NCI-H146 treated with DMSO at 0.1 percent for 48 hours (cell line): ENCODE measurements around the gene HELZ2.
"Not testable (repeated sequence)": the region's sequence is repeated elsewhere in the genome, so short reads cannot be mapped to it uniquely, and the experiment has no call there.

Experiments
- DNase-seq: peaks from one replicate; lab custom pipeline; 2025; ENCODE audit not compliant: unreplicated experiment; lab: John Stamatoyannopoulos, UW

HELZ2 gene, protein sequence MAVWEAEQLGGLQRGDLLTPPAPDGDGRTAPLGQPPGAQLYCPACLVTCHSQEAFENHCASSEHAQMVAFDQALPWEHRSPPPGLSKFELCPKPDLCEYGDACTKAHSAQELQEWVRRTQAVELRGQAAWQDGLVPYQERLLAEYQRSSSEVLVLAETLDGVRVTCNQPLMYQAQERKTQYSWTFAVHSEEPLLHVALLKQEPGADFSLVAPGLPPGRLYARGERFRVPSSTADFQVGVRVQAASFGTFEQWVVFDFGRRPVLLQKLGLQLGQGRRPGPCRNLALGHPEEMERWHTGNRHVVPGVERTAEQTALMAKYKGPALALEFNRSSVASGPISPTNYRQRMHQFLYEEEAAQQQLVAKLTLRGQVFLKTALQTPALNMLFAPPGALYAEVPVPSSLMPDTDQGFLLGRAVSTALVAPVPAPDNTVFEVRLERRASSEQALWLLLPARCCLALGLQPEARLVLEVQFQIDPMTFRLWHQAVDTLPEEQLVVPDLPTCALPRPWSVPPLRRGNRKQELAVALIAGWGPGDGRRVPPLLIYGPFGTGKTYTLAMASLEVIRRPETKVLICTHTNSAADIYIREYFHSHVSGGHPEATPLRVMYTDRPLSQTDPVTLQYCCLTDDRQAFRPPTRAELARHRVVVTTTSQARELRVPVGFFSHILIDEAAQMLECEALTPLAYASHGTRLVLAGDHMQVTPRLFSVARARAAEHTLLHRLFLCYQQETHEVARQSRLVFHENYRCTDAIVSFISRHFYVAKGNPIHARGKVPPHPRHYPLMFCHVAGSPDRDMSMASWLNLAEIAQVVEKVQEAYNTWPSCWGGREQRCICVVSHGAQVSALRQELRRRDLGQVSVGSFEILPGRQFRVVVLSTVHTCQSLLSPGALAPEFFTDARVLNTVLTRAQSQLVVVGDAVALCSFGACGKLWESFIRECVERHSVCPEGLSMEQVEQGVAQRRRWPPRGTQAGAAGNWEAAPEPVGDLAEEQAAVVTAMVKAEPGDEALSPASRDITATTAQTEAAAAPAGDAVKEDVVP (N-terminal part only)

DNA sequence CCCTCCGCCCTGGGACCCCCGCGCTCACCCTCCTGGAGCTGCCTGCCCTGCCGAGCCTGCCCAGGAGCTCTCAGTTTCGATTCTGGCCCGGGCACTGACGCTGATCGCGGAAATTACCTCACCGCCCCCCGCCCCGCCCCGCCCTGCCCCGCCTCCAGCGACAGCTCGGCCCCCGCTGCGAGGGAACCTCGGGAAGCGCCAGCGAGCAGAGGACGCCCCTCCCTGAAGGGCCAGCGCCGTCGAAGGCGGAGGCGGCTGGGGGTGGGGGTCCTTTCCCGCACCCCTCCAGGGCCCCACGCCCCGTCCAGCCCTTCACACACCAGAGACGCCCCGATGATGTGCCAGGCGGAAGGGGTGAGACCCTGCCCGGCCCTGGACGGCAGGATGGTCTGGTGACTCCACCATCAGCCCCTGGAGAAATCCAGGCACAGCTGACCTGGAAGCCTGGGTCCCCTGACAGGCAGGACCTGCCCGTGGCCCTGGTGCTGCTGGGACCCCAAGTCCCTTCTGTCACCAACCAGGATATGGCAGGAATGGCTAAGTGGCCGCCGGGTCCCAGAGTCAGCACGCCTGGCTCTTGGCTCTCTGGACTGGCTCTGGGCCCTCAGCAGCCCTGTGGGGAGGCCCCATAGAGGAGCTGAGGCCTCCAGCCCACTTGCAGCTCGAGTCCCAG is at the start of gene HELZ2:
HELZ2 (minus strand) TSS at position 84 of the 673 bp plus-strand sequence. CDS start 1,854 bp downstream, outside the sequence.
- DNase-seq = peak; percentile 49

DNA sequence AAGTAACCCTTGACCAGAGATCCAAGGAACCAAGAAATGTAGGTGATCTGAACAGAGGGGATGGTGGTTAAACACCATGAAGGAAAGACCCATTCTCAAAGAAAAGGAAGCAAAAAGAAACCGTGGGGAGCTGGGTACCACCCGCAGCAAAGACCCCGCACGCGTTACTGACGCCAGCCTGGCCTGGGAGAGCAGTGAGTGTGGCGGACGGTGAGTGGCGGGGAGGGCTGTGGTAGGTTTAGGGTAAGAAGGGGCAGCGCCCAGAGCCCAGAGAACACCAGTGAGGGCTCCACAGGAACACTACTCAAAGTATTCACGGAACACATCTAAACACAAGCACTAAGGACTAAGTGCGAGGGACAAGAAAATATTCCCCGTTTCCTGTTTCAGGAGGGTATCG is 48.7 kb upstream of the HELZ2 start:
- no peak for DNase-seq

DNA sequence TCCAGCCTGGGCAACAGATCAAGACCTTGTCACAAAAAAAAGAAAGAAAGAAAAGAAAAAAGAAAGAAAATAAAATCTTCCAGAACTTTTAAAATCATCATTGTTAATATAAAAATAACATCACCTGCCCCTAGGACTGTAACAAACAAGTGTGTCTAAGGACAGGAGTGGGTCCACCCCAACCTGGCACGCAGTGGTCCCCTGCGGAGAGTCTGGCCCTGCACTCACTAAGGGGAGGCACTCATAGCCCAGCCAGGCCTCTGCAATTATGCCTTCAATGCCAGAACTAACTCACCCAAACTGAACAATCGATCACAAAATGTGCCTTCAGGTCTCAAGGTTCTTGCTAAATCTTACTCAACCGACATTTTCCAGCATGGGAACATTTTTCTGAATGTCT is 48.1 kb upstream of the HELZ2 start:
- DNase-seq = no peak

DNA sequence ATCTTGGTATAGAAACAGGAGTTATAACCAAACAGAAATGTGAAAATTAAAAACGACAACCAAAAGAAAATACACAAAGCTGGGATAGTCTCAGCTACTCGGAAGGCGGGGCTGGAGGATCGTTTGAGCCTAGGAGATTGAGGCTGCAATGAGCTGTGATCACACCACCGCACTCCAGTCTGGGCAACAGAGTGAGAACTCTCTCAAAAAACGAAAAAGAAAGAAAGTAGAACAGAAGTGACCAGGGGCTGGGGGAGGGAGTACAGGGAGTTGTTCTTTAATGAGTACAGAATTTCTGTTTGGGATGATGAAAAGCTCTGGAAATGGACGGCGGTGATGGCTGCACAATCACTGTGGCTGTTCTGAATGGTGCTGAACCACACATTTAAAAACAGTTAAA is 47.0 kb upstream of the HELZ2 start:
- DNase-seq = no peak

DNA sequence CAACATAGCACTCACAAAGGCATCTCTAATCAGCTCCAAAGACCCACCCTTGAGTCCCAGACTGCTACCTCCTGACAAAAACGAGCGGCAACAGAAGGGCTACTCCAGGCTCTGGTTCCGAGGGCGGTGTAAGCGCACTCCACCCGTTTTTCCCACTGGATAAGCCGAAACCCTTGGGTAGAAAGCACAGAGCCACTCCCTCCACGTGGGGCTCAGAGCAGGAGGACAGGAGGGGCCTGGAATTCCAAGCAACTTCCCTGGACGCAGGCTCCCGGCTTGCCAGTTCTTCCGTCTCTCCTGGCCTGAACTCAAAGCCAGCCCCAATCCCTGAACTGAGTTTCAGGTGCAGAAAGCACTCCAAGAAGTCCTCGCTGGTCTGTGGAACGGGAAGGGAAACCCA is 45.5 kb upstream of the HELZ2 start:
- DNase-seq = no peak

DNA sequence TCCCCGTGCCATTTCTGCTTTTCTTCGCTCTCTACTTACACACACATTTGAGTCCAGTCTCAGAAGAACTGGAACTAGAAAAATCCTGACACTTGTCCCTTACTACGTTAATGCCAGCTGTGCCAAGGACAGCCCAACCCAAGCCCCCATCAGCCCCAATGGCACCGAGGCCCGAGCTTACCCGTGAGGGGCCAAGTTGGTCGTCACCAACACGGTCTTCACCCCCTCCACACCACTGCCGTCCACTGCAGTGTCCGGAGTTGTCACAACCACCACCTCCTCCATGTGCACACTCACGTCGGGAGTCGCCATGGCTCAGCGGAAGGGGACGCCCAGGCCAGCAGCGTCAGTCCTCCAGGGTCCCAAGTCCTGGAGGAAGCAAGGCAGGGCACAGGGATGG is 45.0 kb upstream of the HELZ2 start:
- DNase-seq = no peak

DNA sequence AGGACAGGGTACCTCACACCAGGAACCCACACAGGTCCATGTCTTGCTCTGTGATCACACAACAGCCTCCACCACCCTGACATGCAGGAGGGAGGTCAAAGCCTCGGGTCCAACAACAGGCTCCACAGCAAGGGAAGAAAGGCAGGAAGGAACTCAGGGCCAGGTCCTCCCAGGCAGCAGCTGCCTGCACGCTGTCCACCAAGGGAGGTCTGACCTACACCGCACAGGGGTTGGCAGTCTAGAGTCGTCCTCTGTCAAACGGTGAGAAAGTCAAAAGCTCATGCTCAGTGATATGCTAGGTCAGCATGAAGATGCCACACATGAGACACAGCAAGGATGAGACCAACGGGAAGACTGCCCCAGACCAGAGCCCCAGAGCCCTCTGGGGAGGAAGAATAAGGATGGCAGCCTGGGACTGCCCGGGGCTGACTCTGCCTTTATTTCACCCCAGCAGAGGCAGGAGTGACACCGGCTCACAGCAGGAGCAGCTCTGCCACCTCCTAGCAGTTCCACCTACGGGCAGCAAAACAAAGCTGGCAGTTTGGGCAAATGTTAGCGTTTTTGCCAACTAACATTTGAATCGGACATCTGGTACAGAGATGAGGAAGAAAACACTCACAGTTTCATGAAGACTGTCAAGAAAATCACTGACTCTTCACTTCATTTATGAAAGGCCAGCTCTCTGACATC is 44.4 kb upstream of the HELZ2 start:
- no peak for DNase-seq

DNA sequence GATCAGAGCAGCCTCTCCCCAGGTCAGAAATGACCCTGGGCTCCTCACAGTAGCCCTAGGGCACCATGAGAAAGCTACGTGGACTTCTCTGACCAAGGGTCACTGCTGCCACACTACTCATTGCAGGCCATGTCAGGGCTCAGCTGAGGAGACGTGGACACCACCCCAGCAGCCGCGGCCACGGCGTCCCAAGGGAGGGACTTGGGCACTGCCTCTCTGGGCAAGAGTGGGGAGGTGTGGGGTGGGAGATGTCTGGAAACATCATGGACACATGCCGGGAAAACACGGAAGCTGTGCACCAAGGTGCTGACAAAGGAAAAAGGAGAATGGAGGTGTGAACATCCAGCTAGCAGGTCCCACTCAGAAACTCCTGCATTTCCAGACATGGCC is 43.8 kb upstream of the HELZ2 start:
- no peak for DNase-seq

DNA sequence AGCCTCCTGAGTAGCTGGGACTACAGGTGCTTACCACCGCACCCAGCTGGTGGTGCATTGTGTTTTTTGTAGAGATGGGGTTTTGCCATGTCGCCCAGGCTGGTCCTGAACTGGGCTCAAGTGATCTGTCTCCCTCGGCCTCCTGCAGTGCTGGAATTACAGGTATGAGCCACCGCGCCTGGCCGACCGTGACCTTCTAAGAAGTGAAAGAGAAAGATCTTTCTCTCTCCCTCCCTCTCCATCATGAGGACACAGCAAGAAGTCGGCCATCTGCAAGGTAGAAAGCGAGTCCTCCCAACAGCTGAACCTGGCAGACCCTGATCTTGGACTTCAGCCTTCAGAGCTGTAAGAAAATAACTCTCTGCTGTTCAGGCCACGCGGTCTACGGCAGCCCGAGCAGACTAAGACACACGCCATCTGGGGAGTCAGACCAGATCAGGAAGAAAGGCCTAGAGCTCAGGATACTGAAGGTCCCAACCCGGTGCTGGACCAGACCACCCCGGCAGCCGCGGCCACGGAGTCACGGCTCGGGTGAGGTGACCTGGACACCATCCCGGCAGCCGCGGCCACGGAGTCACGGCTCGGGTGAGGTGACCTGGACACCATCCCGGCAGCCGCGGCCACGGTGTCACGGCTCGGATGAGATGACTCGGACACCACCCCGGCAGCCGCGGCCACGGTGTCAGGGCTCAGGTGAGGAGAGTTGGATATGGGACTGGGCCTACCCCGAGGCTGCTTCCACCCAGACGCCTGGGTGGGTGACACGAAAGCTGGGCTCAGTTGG is 43.2 kb upstream of the HELZ2 start:
- DNase-seq = no peak

DNA sequence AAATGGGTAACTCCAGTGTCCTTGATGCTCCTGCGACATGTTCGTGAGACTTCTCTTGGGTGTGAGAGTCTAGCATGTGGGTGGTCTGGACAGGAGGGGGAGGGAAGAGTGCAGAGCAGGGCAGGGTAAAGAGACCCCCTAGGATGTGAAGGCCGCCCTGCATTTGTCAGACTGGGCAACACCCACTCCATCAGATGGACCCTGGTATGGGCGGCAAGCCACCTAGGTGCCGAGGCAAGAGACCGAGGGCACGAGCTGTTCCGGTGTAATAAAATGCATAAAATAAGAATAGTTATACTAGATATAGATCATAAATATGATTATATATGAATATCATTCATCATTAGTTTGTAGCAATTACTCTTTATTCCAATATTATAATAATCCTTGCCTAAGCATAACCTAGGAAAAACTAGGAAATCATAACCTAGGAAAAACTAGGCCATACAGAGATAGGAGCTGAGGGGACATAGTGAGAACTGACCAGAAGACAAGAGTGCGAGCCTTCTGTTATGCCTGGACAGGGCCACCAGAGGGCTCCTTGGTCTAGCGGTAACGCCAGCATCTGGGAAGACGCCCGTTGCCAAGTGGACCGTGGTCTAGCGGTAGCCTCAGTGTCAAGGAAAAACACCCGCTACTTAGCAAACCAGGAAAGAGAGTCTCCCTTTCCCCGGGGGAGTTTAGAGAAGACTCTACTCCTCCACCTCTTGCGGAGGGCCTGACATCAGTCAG is 40.0 kb upstream of the HELZ2 start:
- DNase-seq = not testable (repeated sequence)

DNA sequence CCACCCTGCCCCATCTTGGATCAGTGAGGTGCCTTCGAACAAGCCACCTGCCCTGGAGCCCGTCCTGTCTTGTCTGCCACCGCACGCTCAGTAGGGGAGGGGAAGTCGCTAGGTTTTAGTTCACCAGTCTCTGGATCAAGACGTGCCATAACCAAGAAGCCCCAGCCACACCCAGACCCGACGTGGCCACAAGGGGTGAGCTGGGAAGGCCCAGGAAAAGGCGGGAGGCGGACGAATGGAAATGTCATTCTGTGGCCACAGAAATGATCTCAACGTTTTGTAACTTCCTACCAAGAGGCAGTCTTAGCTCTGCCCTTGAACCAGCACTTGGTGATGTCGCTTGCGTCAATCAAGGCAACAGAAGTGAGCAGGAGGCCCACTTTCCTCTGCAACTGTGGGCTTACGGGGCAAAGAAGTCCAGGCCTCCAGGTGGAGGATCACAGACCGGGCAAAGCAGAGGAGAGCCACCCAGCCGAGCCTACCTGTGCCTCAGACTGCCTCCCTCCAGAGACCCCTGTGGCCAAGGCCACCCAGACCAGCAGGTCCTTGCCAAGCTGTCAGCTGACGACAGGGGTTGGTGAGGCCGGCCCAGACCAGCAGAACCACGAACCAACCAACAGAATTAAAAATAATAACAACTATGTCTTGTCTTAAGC is 38.4 kb upstream of the HELZ2 start:
- DNase-seq = no peak

DNA sequence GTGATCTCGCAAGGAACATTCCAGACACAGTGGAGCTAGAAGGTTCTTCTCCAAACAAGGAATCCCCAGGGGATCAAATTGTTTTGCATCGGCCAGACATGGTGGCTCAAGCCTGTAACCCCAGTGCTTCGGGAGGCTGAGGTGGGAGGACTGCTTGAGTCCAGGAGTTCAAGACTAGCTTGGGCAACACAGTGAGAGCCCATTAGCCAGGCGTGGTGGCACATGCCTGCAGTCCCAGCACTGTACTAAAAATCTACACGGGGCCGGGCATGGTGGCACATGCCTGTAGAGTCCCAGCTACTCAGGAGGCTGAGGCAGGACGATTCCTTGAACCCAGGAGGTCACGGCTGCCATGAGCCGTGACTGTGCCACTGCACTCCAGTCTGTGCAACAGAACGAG is 37.6 kb upstream of the HELZ2 start:
- no peak for DNase-seq

DNA sequence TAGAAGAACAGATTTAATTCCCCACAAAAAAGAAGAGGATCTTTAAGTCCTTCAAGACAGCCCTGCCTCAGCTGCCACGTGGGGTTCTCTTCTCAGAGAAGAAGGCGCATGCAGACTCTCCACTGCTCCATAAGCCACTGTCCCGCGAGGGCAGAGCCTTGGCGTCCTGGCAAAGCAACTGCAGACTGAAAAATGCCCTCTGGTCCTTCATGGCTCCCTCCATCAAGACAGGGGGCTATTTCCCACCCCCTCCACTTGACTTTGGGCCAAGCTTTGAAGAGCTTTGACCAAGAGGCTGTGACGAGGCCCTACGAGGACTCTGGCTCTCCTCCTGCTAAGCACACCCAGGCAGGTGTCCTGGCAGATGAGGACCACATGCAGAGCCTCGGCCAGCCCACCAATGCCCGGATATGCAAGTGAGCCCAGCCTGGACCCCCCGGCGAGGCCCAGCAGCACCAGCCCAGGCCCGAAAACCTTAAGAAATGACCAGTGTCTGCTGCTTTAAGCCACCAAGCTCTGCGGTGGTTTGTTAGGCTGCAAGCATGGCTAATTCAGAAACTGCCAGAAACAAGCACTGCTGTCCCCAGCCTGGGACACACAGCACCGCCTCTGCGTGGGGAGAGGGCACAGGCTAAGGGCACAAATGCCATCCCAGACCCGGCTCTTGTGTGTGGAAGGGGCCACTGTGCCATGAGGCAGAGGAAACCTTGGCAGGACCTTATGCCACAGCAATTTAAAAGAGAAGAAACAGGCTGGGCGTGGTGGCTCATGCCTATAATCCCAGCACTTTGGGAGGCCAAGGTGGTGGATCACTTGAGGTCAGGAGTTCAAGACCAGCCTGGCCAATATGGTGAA is 36.8 kb upstream of the HELZ2 start:
- no peak for DNase-seq

DNA sequence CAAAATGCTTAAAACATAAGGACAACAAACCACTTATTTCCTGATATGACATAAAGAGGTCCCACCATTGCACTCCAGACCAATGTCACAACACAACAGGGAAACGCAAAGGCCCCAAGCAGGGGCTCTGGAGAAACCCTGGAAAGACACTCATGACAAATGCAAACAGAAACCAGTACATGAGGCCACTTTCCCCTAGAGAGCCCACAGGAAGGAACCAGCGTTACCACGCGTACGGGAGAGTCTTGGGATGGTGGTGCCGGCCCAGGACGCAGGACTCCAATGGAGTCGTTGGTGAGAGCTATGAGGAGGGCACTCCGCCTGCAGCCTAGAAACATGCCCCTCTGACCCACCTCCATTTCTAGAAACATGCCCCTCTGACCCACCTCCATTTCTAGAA is 32.6 kb upstream of the HELZ2 start:
- DNase-seq = no peak

DNA sequence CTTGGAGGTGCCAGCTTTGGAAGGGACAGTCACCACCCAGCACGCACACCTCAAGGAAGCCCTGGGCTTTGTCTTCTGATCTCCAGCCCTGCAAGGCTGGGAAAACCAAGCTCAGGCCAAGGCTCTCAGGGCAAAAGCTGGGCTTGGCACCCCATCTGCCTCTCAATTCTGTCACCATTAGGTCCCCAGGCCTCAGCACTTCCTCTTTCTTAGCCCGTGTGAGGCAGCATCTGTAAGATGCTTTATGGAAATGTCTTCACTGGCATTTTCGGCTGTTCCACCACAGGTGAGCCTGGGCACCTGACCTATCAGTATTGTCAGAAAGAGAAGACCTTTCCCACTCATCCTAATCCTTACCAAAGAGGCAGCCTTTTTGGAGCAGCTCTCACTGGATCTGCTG is 28.3 kb upstream of the HELZ2 start:
- no peak for DNase-seq

DNA sequence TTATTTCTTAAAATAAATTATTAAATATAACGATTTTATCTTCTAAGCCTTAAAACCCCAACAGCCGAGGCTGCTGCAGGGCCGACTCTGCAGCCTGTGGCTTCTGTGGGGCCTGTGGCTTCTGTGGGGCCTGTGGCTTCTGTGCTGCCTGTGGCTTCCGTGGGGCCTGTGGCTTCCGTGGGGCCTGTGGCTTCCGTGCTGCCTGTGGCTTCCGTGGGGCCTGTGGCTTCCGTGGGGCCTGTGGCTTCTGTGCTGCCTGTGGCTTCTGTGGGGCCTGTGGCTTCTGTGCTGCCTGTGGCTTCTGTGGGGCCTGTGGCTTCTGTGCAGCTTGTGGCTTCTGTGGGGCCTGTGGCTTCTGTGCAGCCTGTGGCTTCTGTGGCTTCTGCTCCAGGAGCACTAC is 27.6 kb upstream of the HELZ2 start:
- not testable (repeated sequence) for DNase-seq

DNA sequence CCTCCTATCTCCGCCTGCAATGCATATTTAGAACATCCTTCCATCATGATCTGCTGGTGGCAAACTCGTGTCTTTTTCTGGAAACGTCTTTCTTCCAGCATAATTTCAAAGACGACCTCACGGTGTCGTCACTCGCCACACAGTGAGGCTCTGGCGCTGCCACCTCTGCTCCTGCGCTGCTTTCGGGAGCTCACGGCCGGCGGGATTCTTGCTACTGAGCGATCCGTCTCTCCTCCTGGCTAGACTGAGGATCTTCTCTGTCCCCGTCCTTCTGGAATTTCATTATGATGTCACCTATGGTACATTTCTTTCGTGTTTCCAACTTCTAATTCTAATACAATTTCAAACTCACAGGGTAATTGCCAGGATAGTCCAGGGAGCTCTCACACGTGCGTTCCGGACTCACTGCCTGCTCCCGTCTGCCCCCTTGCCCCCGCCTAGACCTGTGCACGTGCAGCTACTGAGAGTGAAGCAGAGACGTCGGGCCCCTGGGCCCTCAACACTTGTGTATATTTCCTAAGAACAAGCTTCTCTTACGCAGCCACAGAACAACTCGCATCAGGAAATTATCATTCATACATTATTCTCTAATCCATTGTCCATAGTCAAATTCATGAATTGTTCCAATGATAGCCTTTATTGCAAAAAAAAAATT is 25.5 kb upstream of the HELZ2 start:
- DNase-seq = no peak
